SKM-1 (cell line): ENCODE data around the gene MARCHF3.
"Not testable (repeated sequence)": the region's sequence is repeated elsewhere in the genome, so short reads cannot be mapped to it uniquely, and the experiment has no call there.

Experiments
- DNase-seq: peaks from one replicate; lab custom pipeline; 2025; ENCODE audit not compliant: unreplicated experiment; lab: John Stamatoyannopoulos, UW

The MARCHF3 gene

DNA sequence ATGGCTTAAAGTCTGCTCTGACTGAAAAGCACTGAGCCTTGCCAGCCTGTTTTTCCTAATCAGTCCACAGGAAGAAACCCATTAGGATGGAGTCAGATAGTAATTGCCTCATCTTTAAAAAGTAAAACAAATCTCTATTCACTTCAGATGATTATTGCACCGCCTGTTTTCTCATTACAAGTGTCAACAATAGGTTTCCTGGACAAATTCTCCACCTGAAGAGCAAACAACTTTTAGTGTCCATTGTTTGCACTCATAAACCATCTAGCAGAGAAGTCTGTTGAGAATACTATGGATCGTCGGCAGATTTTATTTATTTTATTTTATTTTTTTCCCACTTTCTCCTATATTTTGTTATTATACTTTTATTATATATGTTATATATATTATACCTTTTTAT, 22.7 kb upstream of the MARCHF3 start:
- no peak for DNase-seq

DNA sequence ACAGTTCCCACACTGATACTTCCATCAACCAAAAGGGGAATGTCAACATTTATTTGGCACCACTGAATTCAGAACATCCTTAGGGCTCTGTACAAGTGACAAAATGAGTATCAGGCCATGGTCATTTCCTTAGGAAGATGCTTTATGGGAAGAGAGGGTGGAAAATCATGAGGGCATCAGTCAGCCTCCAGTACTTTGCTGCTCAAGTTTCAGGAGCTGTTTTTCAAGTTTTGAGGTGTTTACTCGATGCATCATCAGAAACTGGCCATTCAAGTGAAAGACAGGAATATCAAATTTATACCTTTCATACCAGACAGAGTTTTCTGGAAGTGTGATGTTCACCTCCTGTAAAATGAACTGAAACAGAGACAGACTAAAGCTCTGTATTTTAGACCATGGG, 21.2 kb upstream of the MARCHF3 start:
- DNase-seq = no peak

DNA sequence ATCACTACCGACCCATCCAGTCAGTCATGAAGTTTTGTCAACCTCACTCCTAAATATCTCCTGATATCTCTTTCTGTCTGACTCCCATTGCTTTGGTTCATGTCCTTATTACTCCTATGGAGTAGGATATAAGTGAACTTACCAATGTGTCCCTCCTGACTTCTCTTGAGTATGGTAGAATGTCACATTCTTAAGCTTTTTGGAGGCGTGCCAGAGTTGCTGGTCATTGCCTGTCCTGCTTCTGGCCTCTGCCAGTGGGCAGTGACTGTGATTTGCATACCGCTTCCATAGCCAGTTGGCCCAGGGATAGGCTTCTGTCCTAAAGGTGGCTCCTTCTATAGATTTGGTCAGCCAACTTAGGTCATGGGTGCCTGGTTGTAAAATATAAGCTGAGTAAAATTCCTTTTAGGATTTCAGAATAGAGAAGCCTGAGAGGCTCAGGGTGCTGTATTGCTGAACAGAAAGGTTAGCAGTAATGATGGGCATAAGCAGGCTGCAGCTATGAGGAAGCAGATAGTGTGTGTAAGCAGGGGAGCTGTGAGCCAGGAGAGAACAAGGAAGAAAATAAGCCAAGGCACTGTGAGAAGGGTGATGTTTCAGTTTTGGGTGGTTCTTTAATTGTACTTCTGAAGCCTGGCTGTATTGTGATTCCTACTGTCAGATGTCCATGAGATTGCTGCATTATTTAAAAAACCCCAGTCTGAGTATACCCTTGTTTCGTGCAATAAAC, 16.1 kb upstream of the MARCHF3 start:
- no peak for DNase-seq

DNA sequence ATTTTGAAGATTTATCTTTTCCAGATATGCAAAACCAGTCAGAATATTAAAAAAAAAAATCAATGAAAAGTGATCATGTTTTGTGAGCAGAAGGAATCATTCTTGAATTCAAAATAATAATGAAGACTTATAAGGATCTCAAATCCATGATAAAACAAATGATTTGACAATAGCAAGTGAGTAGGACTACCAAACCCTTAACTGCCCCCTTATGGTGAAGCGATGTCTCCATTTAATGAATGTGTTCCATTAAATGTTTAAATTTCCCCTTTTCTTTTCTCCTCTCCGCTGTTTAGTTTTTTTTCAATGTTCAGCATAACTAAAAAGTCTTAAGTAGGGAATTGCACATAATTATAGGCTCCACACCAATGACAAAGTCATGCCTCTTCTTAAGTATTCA, 12.2 kb upstream of the MARCHF3 start:
- no peak for DNase-seq

DNA sequence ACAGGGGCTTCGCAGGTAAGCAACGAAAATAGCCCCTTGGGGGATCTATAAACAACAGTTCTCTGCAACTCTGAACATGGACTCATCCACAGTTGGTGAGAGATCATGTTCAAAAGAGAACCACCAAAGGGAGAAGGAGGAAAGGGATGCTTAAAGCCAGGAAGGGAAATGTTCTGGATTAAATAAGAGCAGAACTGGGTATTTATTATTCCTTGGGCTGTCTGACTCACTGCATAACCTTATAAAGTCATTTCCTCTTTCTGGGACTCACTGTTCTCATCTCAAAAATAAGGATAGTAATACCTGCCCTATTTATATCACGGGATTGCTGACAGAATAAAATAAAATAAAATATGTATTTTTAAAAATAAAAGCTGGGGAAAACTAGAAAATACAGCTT, 11.2 kb upstream of the MARCHF3 start:
- DNase-seq = no peak

DNA sequence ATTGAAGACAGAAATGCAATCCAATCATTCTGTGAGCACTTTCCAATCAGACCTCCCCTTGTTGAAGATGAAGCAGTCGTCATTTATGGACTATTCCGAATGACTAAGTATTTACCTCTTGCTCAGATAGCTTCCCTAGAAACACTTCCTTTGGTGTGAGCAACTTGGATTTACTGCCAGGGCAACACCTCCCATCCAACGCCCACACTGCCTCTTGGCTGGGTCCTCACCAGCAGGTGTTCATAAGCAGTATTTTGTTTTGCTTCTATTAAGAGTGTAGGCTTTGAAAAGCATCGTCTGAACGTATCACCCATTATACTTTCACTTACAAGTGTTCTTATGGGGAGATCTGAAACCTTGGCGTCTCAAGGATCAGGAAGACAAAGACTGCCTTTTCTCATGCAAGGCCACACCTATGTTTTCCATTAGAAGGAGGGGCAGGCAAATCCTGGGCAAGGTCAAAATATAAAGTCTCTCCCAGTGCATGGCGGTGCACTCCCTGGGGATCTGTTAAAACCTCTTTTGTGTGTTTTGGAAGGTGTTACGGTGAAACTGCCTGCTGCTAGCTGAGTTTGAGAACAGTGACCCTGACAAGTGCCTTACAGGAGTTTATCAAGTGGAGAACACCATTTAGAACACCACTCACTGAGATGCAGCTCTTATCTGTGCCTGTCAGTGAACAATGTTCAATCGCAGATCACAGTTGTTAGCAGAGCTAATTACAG, 10.6 kb upstream of the MARCHF3 start:
- DNase-seq = no peak

DNA sequence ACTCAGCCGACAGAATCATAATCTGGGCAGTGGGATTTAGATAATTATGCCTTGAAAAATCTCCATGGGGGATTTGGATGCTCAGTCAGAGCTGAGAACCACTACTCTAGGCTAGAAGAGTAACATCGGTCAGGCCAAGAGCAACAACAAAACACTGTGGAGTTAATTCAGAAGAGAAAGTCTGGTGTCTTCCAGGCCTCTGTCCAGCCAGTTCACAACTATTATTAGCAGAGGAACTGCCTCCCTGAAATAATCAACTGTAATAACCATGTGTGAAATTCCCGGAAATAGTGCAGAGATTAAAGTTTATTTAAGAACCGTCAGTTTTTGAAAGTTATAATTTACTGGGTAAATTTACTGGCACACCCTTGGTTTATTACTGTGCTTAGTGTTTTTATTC, 8.2 kb upstream of the MARCHF3 start:
- no peak for DNase-seq

DNA sequence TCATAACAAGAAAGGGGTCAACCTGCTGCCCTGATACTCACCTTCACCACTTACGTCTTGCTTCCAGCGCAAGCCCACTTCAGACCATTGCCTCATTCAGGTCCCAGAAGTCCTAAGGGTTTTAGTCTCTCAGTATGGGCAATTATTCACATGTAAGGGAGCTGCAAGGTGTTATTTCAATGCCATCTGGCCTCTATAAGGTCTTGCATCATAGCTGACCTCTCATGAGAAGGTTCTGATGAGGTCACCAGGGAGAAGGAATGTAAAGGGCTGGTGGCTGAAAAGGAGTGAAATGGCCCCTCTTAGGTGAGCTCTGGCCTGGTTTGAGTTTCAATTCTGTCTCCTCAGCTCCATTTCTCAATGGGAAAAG, 1.5 kb upstream of the MARCHF3 start:
- DNase-seq = no peak

DNA sequence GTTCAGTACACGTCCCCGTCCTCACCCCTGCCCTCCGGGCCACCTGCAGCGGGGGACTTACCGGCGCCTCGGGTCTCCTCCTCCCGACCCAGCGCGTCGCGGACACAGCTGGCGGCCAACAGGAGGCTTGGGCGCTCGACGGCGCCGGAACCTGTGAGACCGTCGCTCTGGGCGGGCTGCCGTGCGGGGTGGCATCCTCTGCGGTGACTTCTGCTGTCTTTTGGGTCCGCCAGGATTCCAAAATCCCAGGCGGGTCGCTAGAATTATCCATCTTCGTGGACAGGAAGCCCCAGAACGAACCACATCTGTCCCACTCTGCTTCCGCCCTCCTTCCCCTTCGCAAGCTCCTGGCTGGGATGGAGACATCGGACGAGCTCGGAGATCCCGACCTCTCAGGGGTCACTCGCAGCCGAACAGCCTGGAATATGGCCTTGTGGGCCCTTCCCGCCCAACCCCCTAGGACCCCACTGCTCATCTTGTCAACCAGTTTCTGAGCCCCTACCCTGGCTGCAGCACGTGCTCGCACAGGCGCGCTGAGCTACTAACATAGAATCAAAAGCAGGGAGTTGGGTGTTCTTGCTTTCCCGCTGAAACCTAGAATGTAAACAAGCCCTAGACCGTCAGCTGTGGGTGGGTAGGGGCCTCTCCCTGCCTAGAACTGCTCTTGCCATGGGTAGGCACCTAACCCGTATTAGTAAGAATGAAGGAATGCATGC, 947 bp upstream of the MARCHF3 start:
- DNase-seq = no peak

DNA sequence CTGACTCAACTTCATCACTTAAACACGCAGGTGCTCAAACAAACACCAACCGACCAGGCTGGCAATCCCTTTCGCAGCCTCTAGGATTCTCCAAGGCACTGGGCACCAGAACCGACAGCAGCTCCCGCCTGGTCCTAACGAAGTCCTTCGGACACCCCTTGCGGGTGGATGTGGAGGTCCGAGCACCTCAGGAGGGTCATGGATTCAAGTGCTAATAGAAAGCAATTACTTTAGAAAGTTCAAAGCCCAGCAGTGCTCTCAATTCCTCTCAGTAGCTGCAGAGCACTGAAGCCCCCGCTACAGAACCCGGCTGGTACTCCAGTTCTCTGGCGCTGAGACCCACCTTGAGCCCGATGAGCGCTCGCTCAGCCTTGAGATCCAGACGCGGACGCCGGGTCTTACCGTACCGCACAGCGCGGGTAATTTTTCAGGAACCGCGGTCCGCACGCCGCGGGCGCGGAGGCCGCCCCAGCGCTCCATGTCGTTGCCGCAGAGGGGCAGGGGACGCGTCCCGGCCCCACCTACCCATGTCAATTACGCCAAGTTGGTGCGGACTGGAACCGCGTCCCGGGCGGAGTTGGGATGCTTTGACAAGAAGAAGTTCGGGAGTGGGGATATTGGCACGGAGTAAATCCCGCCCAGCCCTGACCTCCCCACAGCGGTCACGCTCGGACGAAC, 638 bp downstream of the MARCHF3 start:
- peak; percentile 32 for DNase-seq

DNA sequence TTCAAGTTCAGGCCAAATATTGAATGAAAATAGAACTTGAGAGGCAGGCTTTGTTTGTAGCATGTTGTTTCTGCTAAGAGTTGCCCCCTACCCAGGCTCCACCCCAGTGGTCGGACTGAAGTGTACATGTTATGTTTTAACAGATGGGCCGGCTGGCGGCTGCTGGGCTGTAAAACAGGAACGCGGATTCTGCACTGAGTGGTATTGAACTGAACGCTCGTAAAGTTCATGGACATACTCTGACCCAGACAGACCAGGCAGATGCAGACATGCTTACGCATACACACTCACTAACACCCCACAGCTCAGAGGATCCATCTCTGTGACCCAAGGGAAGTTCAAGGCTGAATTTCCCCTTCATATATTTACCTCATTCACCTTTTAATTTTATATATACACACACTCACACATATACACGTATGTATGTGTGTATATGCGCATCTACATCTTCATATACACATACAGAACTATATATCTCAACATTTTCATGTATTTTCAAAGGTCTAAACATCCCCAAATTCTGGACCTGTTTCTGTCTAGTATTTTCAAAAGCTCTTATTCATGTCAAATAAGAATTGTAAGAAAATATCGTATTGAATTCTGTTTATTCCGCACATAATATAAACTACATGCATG, 1.4 kb downstream of the MARCHF3 start:
- no peak for DNase-seq

DNA sequence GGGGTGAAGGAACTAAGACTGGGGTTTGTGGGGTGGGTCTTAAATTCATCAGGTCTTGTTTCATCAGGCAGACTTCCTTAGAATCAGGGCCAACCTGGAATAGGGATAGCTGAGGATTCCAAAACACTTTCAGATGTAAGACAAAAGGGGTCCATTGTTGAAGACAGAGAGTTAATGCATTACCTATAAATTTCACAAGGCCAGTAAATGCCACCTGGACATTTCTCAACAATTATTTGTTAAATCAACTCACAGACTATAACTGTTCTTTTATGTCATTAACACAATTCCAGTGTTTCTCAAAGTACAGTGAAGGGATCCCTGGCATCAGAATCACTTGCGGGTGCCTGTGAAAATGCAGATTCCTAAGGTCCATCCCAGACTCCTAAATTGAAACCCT, 2.8 kb downstream of the MARCHF3 start:
- DNase-seq = no peak

DNA sequence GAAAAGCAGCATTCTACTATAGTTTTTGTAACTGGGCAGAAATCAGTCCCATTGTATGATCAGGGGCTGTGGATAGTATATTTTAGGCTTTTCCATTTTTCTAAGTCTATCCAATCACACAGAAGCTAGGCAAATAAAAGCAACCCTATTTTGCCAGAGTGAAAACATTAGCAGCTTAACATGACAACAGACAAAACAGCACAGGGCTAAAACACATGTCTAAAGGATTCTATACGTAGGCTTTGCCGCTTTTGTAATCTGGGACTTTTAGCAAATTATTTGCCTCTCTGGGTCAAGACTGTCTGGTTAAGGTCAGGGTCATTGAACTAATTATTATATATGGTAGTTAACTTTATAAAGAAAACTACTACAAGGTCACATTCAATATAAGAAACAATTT, 4.2 kb downstream of the MARCHF3 start:
- DNase-seq = no peak

DNA sequence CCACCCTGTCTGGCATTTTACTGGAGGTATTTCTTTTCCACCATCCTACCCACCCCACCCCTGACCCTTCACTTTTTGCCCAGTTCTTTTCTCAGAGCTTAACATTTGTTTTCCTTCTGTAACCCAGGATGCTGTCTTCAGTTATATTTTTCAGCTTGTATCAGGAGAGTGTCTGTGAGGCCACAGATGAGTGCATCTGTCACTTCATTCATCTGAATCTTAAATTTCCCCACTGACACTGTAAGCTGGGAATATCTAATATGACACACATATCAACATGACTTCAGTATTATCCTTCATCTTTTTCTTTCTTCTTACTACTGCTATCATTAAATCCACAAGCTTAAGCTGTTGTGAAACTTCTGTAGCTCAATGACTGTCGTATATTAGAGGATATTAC, 4.9 kb downstream of the MARCHF3 start:
- DNase-seq = no peak

DNA sequence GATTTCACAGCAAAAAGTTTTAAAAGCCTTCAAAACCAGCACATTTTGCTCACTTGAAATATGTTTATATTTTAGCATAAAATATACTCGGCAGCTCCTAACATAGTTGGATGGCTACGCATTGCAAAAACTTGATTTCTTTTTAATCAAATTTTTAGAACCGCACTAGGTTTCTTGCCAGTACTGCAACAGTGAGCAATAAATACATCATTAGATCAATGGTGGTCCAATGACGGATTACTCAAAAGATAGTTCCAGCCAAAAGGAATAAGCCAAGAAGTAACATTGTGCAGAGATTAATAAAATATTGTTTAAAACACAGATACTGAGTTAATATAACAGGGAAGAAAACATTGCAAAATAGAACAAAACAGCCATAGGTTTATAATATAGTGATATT, 5.5 kb downstream of the MARCHF3 start:
- DNase-seq = no peak

DNA sequence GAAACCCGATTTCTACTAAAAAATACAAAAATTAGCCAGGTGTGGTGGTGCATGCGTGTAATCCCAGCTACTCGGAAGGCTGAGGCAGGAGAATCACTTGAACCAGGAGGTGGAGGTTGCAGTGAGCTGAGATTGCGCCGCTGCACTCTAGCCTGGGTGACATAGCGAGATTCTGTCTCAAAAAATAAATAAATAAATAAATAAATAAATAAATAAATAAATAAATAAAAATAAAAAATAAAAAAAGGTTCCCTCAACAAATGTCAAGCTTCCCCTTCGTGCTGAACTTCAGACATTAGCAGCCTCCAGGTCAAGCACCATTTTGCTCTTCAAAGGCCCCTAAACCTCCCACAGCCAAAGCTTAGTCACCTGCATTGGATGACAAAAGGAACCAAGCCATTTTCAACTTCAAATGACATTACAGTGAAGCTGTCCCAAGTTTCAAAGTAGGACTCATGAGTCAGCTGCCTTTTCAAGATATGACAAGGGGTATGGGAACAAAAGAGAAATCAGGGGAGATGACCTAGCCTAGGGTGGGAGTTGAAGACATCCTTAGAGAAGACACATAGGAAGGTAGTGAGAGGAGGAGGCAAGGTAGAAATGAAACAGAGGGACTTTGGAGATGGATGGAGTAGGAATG, 6.7 kb downstream of the MARCHF3 start:
- not testable (repeated sequence) for DNase-seq

DNA sequence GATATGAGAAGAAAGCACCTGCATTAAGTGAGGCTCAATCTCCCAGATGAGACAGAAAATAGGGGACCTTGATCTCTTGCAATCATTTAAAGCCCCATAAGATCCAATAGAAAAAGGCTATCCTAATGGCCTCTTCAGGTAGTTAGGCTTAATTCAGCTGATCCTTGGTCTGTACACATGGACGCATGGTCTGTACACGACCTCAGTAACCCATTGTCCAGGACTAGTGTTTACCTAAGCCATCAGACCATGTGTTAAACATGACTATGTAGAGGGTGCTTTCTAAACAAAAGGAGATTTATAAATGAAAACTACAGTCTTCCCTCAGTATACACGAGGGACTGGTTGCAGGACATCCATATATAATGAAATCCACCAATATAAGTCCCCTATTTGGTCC, 7.5 kb downstream of the MARCHF3 start:
- no peak for DNase-seq

DNA sequence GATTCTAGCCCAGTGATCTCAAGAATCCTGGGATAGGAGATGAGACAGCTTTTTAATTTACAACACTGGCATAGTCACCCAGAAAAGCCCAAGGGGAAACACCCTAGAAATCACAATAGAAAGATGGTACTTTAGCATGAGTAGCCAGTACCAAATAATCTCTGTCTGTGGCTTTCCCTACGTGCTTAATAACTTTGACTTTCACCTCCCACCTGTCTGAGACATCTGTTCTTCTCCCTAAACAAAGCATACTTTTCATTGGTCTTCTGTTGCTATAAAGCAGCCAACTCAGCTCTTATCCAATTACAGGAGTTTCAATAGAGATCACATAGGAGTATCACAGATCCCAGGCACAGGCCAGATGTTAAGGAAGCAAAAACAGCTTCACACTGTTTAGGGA, 10.4 kb downstream of the MARCHF3 start:
- DNase-seq = no peak

DNA sequence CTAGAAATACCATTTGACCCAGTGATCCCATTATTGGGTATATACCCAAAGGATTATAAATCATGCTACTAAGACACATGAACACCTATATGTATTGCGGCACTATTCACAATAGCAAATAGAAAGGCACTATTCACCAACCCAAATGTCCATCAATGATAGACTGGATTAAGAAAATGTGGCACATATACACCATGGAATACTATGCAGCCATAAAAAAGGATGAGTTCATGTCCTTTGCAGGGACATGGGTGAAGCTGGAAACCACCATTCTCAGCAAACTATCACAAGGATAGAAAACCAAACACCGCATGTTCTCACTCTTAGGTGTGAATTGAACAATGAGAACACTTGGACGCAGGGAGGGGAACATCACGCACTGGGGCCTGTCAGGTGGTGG, 13.6 kb downstream of the MARCHF3 start:
- DNase-seq = not testable (repeated sequence)

DNA sequence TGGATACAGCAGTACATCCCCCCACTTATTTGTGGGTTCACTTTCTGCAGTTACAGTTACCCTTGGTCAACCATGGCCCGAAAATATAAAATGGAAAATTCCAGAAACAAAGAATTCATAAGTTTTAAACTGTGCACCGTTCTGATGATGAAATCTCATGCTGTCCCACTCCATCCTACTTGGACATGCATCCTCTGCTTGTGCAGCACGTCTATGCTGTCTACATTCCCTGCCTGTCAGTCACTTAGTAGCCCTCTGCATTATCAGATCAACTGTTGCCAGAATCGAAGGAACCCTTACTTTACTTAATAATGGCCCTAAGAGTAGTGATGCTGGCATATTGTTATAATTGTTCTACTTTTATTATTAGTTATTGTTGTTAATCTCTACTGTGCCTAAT, 14.6 kb downstream of the MARCHF3 start:
- DNase-seq = no peak

DNA sequence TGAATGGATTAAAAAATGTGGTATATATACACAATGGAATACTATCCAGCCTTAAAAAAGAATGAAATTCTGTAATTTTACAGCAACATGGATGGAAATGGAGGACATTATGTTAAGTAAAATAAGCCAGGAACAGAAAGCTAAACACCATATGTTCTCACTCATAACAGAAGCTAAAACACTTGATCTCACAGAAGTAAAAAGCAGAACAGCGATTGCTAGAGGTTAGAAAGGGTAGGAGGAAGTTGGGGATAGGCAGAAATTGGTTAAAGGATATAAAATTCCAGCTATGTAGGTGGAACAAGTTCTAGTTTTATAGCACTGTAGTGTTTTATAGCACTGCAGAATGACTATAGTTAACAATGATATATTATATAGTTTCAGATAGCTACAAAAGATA, 15.8 kb downstream of the MARCHF3 start:
- peak; percentile 32 for DNase-seq
